ENCODE results near the gene RAB3GAP2.

- TF ChIP-seq CTCF (IDR thresholded peaks at IDR 0.05) (no peak), ZFX (IDR thresholded peaks at IDR 0.05; ENCODE audit: borderline replicate concordance) (no peak)
These were observed 76.6 kb downstream of the RAB3GAP2 start for GRCh38 chr1:220195701-220196100.

Measured in 22Rv1 (cell line).